Mesothelial cell of epicardium (in vitro differentiated cells): ENCODE data around the gene STX8. TPM values are rescaled to one million over a fixed set of nuclear protein-coding genes. Genes with fewer than 3 reads are reported as not detected.

ENCODE experiments used
- DNase-seq, 2 experiments: peaks; one replicate each; pipeline ENCODE4 v3.0.0; 2021; ENCODE audit warnings: low spot score in 2 of 2; ENCODE audit not compliant: unreplicated experiment in 2 of 2
- H3K27ac Mint-ChIP-seq: 2 replicates; pipeline ENCODE4 v1.8.0; 2021; ENCODE audit warnings: mixed read lengths
- H3K27me3 Mint-ChIP-seq: 2 replicates; pipeline ENCODE4 v1.8.0; 2021; ENCODE audit warnings: low read depth, mixed read lengths
- H3K36me3 Mint-ChIP-seq: 2 replicates; pipeline ENCODE4 v1.8.0; 2021; ENCODE audit warnings: mixed read lengths
- H3K4me1 Mint-ChIP-seq: 2 replicates; pipeline ENCODE4 v1.8.0; 2021; ENCODE audit warnings: mixed read lengths
- H3K4me3 Mint-ChIP-seq: 2 replicates; pipeline ENCODE4 v1.8.0; 2021; ENCODE audit warnings: mild to moderate bottlenecking, moderate library complexity, mixed read lengths
- H3K9me3 Mint-ChIP-seq: 2 replicates; pipeline ENCODE4 v1.8.0; 2021; ENCODE audit warnings: mixed read lengths
- CTCF ChIP-seq: fragments of 200-600 bp; sonication (generic); IDR thresholded peaks from one replicate; pipeline ENCODE4 v1.5.0; 2021; ENCODE audit warnings: antibody characterized with exemption; ENCODE audit not compliant: unreplicated experiment
- total RNA-seq: library from RNA; stranded (reverse); gene quantifications from 3 replicates; pipeline ENCODE4 v1.2.1, GENCODE V29; 2021

STX8 gene
- total RNA-seq, 1 donor from 2014 or later: 53.3 TPM

DNA sequence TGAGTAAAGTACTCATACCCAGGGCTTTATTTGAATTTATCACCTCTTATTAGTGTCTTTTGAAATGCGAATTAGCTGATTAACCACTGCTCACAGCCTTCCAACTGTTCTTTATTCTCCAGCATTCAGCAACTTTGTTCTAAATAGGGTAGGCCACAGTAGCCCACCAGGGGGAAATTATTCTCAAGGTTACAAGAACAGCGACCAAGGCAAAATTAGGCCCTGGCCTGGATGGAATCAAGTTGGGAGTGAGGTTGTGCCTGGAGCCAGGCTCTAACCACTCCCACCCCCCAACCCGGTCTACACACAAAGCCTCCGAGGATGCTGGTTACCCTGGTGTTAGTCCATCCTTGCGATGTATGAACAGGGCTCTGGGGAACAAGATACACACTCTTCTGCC, 245.5 kb downstream of the STX8 start:
- Mint-ChIP-seq H3K9me3 (peaks cover 10% of the 10 kb centered on the region), H3K4me1 (no peaks in the 10 kb centered on the region), H3K27ac (no peak overlapping the region), H3K4me3 (no peak overlapping the region), H3K36me3 (peaks cover 8% of the 10 kb centered on the region), H3K27me3 (no peaks in the 10 kb centered on the region)
- no peak for DNase-seq
- no peak for TF ChIP-seq CTCF

DNA sequence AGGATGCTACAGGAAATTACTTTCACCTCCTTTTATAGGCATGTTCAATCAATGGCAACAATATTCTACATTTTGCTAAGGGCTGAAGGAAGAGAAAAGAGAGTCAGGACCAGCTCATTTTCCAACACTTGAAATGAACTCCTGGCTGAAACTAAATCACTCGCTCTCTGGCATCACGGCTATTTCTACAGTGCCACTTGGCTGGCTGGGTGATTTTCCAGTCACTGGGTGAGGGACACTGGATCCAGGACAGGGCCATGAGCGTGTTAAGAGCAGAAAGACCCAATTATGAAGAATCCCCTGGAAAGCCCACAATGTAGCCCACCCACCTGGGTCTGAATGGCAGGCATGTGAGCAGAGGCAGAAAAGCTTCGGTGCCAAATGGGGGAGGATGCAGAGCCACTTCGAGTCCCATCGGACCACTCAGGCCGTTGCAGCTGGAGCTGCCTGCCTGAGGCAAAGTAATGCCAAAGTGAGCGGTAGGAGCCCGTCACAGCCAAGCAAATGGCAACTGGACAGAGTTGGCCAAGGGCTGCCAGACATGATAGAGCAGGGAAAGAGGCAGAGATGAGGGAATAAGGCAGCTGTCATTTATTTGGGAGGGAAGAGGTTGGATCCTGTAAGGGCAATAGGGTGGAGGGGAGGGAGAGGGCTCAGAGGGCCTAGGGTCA, 246.2 kb downstream of the STX8 start:
- no peak for DNase-seq
- Mint-ChIP-seq H3K4me3 (no peak overlapping the region), H3K4me1 (no peaks in the 10 kb centered on the region), H3K36me3 (peaks cover under 1% of the 10 kb centered on the region), H3K27me3 (no peaks in the 10 kb centered on the region), H3K27ac (no peak overlapping the region), H3K9me3 (peaks cover 3% of the 10 kb centered on the region)
- TF ChIP-seq CTCF: no peak

GRCh38 chr17:9324864-9325263, 250.8 kb downstream of the STX8 start:
- DNase-seq: no peak
- H3K27me3 Mint-ChIP-seq: no peaks in the 10 kb centered on the region
- no peaks in the 10 kb centered on the region for H3K36me3 Mint-ChIP-seq
- H3K9me3 Mint-ChIP-seq: no peaks in the 10 kb centered on the region
- H3K27ac Mint-ChIP-seq: no peak overlapping the region
- H3K4me3 Mint-ChIP-seq: no peak overlapping the region
- no peaks in the 10 kb centered on the region for H3K4me1 Mint-ChIP-seq
- TF ChIP-seq CTCF: no peak

DNA sequence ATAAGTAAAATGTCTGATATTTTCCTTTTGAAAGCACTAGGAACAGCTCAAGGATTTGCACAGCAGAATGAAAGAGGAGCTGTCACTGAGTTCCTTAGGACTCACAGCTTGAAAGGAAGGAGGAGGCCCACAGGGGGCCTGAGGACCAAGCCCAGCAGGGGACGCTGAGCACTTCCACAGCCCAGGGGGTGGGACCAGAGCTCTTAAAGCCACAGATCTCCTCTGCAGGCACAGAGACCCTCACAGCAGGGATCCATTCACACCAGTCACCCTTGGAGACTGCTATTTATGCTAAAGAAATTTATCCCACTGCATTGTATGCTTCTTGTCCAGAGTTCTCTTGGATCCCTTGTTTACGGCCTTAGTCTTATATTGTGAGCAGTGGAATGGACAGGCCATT, 253.3 kb downstream of the STX8 start:
- no peak for TF ChIP-seq CTCF
- no peak overlapping the region for H3K27ac Mint-ChIP-seq
- H3K36me3 Mint-ChIP-seq: peaks cover 9% of the 10 kb centered on the region
- DNase-seq: no peak
- H3K4me1 Mint-ChIP-seq: no peaks in the 10 kb centered on the region
- H3K9me3 Mint-ChIP-seq: peaks cover 16% of the 10 kb centered on the region
- H3K4me3 Mint-ChIP-seq: no peak overlapping the region
- H3K27me3 Mint-ChIP-seq: no peaks in the 10 kb centered on the region

- TF ChIP-seq CTCF: no peak
- DNase-seq: no peak
- Mint-ChIP-seq H3K27ac (no peak overlapping the region), H3K4me3 (no peak overlapping the region), H3K27me3 (no peaks in the 10 kb centered on the region), H3K4me1 (no peaks in the 10 kb centered on the region), H3K9me3 (peaks cover 19% of the 10 kb centered on the region), H3K36me3 (peaks cover 11% of the 10 kb centered on the region)
These were observed 253.7 kb downstream of the STX8 start for GRCh38 chr17:9321890-9322289.

DNA sequence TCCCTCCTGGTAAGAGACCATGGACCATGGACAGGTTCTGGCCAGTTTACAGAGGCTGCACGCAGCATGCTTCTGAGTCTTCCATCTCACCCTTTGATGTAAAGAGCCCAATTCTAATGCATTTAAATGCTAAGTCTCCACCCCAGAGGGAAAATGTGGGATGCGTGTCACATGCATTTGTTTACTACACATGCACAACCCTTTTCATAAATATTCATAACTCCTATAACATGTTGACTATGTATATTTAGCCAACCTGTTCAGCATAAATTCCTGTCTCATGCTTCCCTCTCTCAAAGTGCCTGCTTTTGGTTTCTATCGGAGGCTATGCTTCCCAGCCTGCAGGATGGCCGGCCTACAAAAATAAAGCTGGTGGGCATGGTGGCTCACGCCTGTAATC, 260.3 kb downstream of the STX8 start:
- no peak for DNase-seq
- no peak overlapping the region for H3K4me3 Mint-ChIP-seq
- H3K9me3 Mint-ChIP-seq: peaks cover 32% of the 10 kb centered on the region
- H3K27ac Mint-ChIP-seq: no peak overlapping the region
- no peaks in the 10 kb centered on the region for H3K27me3 Mint-ChIP-seq
- H3K4me1 Mint-ChIP-seq: peaks cover 1% of the 10 kb centered on the region
- peaks cover 12% of the 10 kb centered on the region for H3K36me3 Mint-ChIP-seq
- TF ChIP-seq CTCF: no peak
